GM23338 (cell line): Measurements from ENCODE around the gene ADD1. TPM values are rescaled to one million over a fixed set of nuclear protein-coding genes. Genes with fewer than 3 reads are reported as not detected.

Experiments
- ATAC-seq: fragments of 200-7000 bp; cut with Tn5 transposase; 3 replicates; pipeline ENCODE4 v1.9.1; 2020
- DNase-seq: peaks from one replicate; pipeline ENCODE4 v3.0.0-alpha.2; 2015; ENCODE audit warnings: low spot score
- H2AFZ ChIP-seq: fragments of 200-600 bp; sonication (generic); 2 replicates; pipeline ENCODE4 v1.8.0; 2016; ENCODE audit warnings: antibody characterized with exemption, mild to moderate bottlenecking, moderate library complexity
- H3F3A ChIP-seq: fragments of 200-600 bp; sonication (generic); replicated peaks from 2 replicates; pipeline ENCODE4 v1.8.0; 2017; ENCODE audit warnings: antibody characterized with exemption, mixed run types, low read depth
- H3K27ac ChIP-seq: fragments of 200-600 bp; sonication (generic); 2 replicates; pipeline ENCODE4 v1.6.1; 2016; ENCODE audit warnings: low read depth
- H3K27me3 ChIP-seq: fragments of 200-600 bp; sonication (generic); 2 replicates; pipeline ENCODE4 v1.8.0; 2016; ENCODE audit warnings: mild to moderate bottlenecking, mixed run types, moderate library complexity; ENCODE audit not compliant: insufficient read depth
- H3K36me3 ChIP-seq: fragments of 200-600 bp; sonication (generic); 2 replicates; pipeline ENCODE4 v1.8.0; 2016; ENCODE audit warnings: mild to moderate bottlenecking; ENCODE audit not compliant: insufficient read depth
- H3K4me1 ChIP-seq: fragments of 200-600 bp; sonication (generic); 2 replicates; pipeline ENCODE4 v1.8.0; 2016; ENCODE audit warnings: mild to moderate bottlenecking, moderate library complexity; ENCODE audit not compliant: insufficient read depth
- H3K4me2 ChIP-seq: fragments of 200-600 bp; sonication (generic); 2 replicates; pipeline ENCODE4 v1.7.1; 2017; ENCODE audit warnings: mixed run types
- H3K4me3 ChIP-seq: fragments of 200-600 bp; sonication (generic); 2 replicates; pipeline ENCODE4 v1.6.1; 2016; ENCODE audit warnings: mixed run types
- H3K79me2 ChIP-seq: fragments of 200-600 bp; sonication (generic); replicated peaks from 2 replicates; pipeline ENCODE4 v1.8.0; 2017; ENCODE audit warnings: mild to moderate bottlenecking; ENCODE audit not compliant: insufficient read depth
- H3K9me2 ChIP-seq: fragments of 200-600 bp; sonication (generic); 2 replicates; pipeline ENCODE4 v1.8.0; 2017; ENCODE audit not compliant: insufficient read depth
- H4K20me1 ChIP-seq: fragments of 200-600 bp; sonication (generic); replicated peaks from 2 replicates; pipeline ENCODE4 v1.8.0; 2017; ENCODE audit warnings: mild to moderate bottlenecking; ENCODE audit not compliant: insufficient read depth
- H3K27ac Mint-ChIP-seq: 2 replicates; pipeline ENCODE4 v1.8.0; 2020; ENCODE audit warnings: inconsistent platforms, mild to moderate bottlenecking, moderate library complexity, mixed read lengths
- H3K27me3 Mint-ChIP-seq: 3 replicates; pipeline ENCODE4 v1.8.0; 2022; ENCODE audit warnings: low read depth, mild to moderate bottlenecking, moderate library complexity, mixed read lengths, inconsistent platforms; ENCODE audit not compliant: insufficient read depth, poor library complexity
- H3K36me3 Mint-ChIP-seq: 3 replicates; pipeline ENCODE4 v1.8.0; 2021; ENCODE audit warnings: low read depth, mild to moderate bottlenecking, inconsistent platforms, moderate library complexity, mixed read lengths
- H3K4me1 Mint-ChIP-seq: 3 replicates; pipeline ENCODE4 v1.8.0; 2020; ENCODE audit warnings: mild to moderate bottlenecking, inconsistent platforms, mixed read lengths
- H3K4me3 Mint-ChIP-seq: 3 replicates; pipeline ENCODE4 v1.8.0; 2021; ENCODE audit warnings: moderate library complexity, mild to moderate bottlenecking, inconsistent platforms, mixed read lengths
- H3K9me3 Mint-ChIP-seq: 3 replicates; pipeline ENCODE4 v1.8.0; 2020; ENCODE audit warnings: moderate library complexity, mild to moderate bottlenecking, inconsistent platforms, mixed read lengths
- EZH2 ChIP-seq: fragments of 200-600 bp; sonication (generic); IDR thresholded peaks from one replicate; pipeline ENCODE4 v1.8.0; 2017; ENCODE audit warnings: antibody characterized with exemption, mild to moderate bottlenecking, low read depth; ENCODE audit not compliant: unreplicated experiment
- JUNB ChIP-seq: IDR thresholded peaks from one replicate; pipeline ENCODE4 v1.6.1; 2016; ENCODE audit warnings: antibody characterized with exemption; ENCODE audit not compliant: unreplicated experiment
- NANOG ChIP-seq: IDR thresholded peaks from 2 replicates; pipeline ENCODE4 v1.6.1; 2016; ENCODE audit warnings: antibody characterized with exemption, borderline replicate concordance
- POLR2AphosphoS5 ChIP-seq: IDR thresholded peaks from 2 replicates; pipeline ENCODE4 v1.6.1; 2016; ENCODE audit warnings: antibody characterized with exemption, low read depth
- STAT1 ChIP-seq: IDR thresholded peaks from one replicate; pipeline ENCODE4 v1.6.1; 2016; ENCODE audit warnings: antibody characterized with exemption; ENCODE audit not compliant: unreplicated experiment
- ZNF114 ChIP-seq: fragments of 250-450 bp; sonication (Bioruptor Pico); IDR thresholded peaks from 2 replicates; pipeline ENCODE4 v1.5.0; 2020; ENCODE audit warnings: mild to moderate bottlenecking, moderate library complexity
- polyA plus RNA-seq: library from polyadenylated mRNA; unstranded; fragments of >200 nt; fragmentation: Nextera tagmentation; extraction: Ambion mirVana; gene quantifications from 2 replicates; pipeline ENCODE4 v1.2.1, GENCODE V29; 2016
- total RNA-seq: library from RNA; depleted of rRNA; stranded (reverse); fragments of >200 nt; shearing (Covaris generic); gene quantifications from 2 replicates; pipeline ENCODE4 v1.2.3, GENCODE V29; 2014
- TF ChIP-seq, protein P1 (sequence below): fragments of 250-450 bp; sonication (Bioruptor Pico); IDR thresholded peaks from 2 replicates; pipeline ENCODE4 v1.5.0; 2020; ENCODE audit warnings: mild to moderate bottlenecking, moderate library complexity
- TF ChIP-seq, protein P2 (sequence below), 2 experiments: fragments of 200-600 bp in 1 of 2; sonication (generic) in 1 of 2; conservative IDR thresholded peaks; 2 replicates each; pipeline versions ENCODE4 v1.5.1 to v1.6.1; 2016 to 2017; ENCODE audit warnings: antibody characterized with exemption in 2 of 2, low read depth in 2 of 2, mild to moderate bottlenecking in 2 of 2, moderate library complexity in 1 of 2
- TF ChIP-seq, protein P3 (sequence below): IDR thresholded peaks from 2 replicates; pipeline ENCODE4 v1.6.1; 2016; ENCODE audit warnings: antibody characterized with exemption

Gene ADD1
- total and polyA plus RNA-seq, 2 experiments from 2014 or later, result 126 to 144 TPM

DNA sequence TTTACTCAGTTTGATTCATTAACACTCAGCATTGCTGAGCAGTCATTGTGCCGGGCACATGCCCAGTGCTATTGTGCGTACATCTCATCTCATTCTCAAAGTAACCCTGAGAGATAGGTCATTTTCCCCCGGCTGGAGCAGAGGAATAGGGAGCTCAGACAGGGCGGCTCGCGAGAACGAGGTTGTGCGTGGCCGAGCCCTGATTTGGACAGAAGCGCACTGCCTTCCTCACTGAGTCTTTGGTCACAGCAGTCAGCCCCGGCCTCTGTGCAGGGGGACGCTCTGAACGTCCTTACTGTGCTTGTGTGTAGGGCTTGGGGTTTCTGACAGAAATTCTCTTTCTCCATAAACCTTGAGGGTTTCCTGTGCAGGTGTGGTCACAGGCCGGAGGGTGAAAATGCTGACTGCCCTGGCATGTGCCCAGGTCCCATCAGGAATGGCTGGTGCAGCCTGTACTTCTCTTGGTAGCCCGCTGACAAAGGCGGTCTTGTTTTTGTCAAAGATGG lies 80.1 kb downstream of the ADD1 start:
- peaks cover 90% of the 10 kb centered on the region for H3K36me3 Mint-ChIP-seq
- no peak; the same call in 2 of the 3 replicates for ATAC-seq
- H2AFZ ChIP-seq, result no peak overlapping the region

DNA sequence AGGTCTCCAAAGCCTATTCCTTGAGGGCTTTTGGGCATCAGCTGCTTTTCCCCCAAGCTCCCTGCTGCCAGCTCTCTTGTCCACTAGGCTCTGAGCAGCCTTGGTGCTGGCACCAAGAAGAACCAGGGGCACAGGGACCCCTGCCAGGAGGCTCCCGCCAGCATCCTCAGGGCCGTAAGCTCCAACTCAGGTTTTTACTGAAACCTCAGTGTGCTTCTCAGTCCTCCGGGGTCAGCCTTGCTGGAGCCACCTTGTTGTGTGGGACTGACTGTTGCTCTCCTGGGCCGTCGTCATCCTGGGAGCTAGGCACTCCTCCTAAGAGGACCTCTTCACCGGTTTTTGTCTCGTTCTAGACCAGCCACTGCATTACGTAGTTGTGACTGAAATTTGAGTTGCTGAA lies 80.6 kb downstream of the ADD1 start:
- peaks cover 29% of the 10 kb centered on the region for H3K4me1 Mint-ChIP-seq
- H3K27me3 Mint-ChIP-seq, result peaks cover 13% of the 10 kb centered on the region
- no peak for TF ChIP-seq NANOG
- no peak for TF ChIP-seq JUNB
- TF ChIP-seq, protein P1, sequence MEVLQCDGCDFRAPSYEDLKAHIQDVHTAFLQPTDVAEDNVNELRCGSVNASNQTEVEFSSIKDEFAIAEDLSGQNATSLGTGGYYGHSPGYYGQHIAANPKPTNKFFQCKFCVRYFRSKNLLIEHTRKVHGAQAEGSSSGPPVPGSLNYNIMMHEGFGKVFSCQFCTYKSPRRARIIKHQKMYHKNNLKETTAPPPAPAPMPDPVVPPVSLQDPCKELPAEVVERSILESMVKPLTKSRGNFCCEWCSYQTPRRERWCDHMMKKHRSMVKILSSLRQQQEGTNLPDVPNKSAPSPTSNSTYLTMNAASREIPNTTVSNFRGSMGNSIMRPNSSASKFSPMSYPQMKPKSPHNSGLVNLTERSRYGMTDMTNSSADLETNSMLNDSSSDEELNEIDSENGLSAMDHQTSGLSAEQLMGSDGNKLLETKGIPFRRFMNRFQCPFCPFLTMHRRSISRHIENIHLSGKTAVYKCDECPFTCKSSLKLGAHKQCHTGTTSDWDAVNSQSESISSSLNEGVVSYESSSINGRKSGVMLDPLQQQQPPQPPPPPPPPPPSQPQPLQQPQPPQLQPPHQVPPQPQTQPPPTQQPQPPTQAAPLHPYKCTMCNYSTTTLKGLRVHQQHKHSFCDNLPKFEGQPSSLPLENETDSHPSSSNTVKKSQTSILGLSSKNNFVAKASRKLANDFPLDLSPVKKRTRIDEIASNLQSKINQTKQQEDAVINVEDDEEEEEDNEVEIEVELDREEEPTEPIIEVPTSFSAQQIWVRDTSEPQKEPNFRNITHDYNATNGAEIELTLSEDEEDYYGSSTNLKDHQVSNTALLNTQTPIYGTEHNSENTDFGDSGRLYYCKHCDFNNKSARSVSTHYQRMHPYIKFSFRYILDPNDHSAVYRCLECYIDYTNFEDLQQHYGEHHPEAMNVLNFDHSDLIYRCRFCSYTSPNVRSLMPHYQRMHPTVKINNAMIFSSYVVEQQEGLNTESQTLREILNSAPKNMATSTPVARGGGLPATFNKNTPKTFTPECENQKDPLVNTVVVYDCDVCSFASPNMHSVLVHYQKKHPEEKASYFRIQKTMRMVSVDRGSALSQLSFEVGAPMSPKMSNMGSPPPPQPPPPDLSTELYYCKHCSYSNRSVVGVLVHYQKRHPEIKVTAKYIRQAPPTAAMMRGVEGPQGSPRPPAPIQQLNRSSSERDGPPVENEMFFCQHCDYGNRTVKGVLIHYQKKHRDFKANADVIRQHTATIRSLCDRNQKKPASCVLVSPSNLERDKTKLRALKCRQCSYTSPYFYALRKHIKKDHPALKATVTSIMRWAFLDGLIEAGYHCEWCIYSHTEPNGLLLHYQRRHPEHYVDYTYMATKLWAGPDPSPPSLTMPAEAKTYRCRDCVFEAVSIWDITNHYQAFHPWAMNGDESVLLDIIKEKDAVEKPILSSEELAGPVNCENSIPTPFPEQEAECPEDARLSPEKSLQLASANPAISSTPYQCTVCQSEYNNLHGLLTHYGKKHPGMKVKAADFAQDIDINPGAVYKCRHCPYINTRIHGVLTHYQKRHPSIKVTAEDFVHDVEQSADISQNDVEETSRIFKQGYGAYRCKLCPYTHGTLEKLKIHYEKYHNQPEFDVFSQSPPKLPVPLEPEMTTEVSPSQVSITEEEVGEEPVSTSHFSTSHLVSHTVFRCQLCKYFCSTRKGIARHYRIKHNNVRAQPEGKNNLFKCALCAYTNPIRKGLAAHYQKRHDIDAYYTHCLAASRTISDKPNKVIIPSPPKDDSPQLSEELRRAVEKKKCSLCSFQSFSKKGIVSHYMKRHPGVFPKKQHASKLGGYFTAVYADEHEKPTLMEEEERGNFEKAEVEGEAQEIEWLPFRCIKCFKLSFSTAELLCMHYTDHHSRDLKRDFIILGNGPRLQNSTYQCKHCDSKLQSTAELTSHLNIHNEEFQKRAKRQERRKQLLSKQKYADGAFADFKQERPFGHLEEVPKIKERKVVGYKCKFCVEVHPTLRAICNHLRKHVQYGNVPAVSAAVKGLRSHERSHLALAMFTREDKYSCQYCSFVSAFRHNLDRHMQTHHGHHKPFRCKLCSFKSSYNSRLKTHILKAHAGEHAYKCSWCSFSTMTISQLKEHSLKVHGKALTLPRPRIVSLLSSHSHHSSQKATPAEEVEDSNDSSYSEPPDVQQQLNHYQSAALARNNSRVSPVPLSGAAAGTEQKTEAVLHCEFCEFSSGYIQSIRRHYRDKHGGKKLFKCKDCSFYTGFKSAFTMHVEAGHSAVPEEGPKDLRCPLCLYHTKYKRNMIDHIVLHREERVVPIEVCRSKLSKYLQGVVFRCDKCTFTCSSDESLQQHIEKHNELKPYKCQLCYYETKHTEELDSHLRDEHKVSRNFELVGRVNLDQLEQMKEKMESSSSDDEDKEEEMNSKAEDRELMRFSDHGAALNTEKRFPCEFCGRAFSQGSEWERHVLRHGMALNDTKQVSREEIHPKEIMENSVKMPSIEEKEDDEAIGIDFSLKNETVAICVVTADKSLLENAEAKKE (CRISPR knock-in tag), result no peak
- no peak for TF ChIP-seq POLR2AphosphoS5
- no peak for TF ChIP-seq STAT1
- no peak for TF ChIP-seq EZH2
- TF ChIP-seq ZNF114 (CRISPR knock-in tag), result no peak
- TF ChIP-seq, protein P2, sequence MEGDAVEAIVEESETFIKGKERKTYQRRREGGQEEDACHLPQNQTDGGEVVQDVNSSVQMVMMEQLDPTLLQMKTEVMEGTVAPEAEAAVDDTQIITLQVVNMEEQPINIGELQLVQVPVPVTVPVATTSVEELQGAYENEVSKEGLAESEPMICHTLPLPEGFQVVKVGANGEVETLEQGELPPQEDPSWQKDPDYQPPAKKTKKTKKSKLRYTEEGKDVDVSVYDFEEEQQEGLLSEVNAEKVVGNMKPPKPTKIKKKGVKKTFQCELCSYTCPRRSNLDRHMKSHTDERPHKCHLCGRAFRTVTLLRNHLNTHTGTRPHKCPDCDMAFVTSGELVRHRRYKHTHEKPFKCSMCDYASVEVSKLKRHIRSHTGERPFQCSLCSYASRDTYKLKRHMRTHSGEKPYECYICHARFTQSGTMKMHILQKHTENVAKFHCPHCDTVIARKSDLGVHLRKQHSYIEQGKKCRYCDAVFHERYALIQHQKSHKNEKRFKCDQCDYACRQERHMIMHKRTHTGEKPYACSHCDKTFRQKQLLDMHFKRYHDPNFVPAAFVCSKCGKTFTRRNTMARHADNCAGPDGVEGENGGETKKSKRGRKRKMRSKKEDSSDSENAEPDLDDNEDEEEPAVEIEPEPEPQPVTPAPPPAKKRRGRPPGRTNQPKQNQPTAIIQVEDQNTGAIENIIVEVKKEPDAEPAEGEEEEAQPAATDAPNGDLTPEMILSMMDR (conservative IDR thresholded peaks at IDR 0.05; ENCODE audit: low read depth in 2 of 2), result no peak
- TF ChIP-seq, protein P3, sequence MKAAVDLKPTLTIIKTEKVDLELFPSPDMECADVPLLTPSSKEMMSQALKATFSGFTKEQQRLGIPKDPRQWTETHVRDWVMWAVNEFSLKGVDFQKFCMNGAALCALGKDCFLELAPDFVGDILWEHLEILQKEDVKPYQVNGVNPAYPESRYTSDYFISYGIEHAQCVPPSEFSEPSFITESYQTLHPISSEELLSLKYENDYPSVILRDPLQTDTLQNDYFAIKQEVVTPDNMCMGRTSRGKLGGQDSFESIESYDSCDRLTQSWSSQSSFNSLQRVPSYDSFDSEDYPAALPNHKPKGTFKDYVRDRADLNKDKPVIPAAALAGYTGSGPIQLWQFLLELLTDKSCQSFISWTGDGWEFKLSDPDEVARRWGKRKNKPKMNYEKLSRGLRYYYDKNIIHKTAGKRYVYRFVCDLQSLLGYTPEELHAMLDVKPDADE, result no peak

More for the DNA sequence above, 80.1 kb downstream of the ADD1 start:
- Histone ChIP-seq H3K9me2 (no peaks in the 10 kb centered on the region), H3F3A (no peaks in the 10 kb centered on the region), H4K20me1 (no peaks in the 10 kb centered on the region; the same call in 1 of the 2 replicates), H3K36me3 (no peaks in the 10 kb centered on the region; the same call in 1 of the 2 replicates), H3K4me1 (peaks cover 23% of the 10 kb centered on the region), H3K4me2 (peak overlapping the region; percentile 55), H3K79me2 (peaks cover 30% of the 10 kb centered on the region), H3K27ac (peak overlapping the region; percentile 94), H3K27me3 (no peaks in the 10 kb centered on the region), H3K4me3 (no peak overlapping the region)
- Mint-ChIP-seq H3K27me3 (peaks cover 7% of the 10 kb centered on the region), H3K9me3 (peaks cover 45% of the 10 kb centered on the region), H3K4me1 (peaks cover 29% of the 10 kb centered on the region), H3K27ac (peak overlapping the region; percentile 53), H3K4me3 (no peak overlapping the region; the same call in 2 of the 3 replicates)
- TF ChIP-seq EZH2 (no peak), ZNF114 (CRISPR knock-in tag) (no peak), NANOG (no peak)
- DNase-seq, result no peak

More for the DNA sequence above, 80.6 kb downstream of the ADD1 start:
- Histone ChIP-seq H3K4me3 (no peak overlapping the region), H4K20me1 (no peaks in the 10 kb centered on the region; the same call in 1 of the 2 replicates), H3K27ac (peak overlapping the region; percentile 94; the same call in 1 of the 2 replicates), H3K36me3 (no peaks in the 10 kb centered on the region; the same call in 1 of the 2 replicates), H3K4me1 (peaks cover 23% of the 10 kb centered on the region), H2AFZ (no peak overlapping the region), H3K4me2 (peak overlapping the region; percentile 55; the same call in 1 of the 2 replicates), H3K79me2 (peaks cover 24% of the 10 kb centered on the region), H3F3A (0 out of 2 replicates have a peak, but pooled peaks cover 3% of the 10 kb centered on the region), H3K27me3 (no peaks in the 10 kb centered on the region), H3K9me2 (no peaks in the 10 kb centered on the region)
- peaks cover 42% of the 10 kb centered on the region for H3K9me3 Mint-ChIP-seq
- no peak overlapping the region for H3K27ac Mint-ChIP-seq
- peaks cover 90% of the 10 kb centered on the region for H3K36me3 Mint-ChIP-seq
- DNase-seq (no peak), ATAC-seq (no peak)
- no peak overlapping the region for H3K4me3 Mint-ChIP-seq
